ENCODE measurements around the gene KIF25.
A peak's percentile ranks its signal among the peaks of the same experiment; 100 is the strongest.

KIF25 gene

DNA sequence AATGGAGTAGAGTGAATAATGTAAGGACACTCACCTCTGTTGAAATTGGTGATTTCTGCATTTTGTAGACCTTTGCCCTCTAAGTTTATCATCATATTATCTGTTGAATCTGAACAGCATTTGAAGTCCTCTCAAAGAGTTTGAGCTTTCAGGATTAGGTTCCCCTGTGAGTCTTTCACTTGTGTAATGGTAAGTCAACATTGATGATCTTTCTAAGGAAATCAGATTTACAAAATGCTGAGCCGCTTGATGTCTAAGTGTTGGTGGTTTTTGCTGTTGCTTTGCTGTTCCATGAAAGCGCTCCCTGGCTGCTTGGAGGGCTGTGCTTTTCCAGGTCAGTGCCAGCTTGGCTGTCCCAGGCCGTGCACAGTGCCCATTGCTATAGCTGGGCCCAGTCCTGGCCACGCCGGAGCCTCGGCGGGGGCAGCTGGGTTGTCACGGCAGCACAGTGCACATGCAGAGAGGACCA is 33.8 kb upstream of the KIF25 start:
- TF ChIP-seq, protein P1, sequence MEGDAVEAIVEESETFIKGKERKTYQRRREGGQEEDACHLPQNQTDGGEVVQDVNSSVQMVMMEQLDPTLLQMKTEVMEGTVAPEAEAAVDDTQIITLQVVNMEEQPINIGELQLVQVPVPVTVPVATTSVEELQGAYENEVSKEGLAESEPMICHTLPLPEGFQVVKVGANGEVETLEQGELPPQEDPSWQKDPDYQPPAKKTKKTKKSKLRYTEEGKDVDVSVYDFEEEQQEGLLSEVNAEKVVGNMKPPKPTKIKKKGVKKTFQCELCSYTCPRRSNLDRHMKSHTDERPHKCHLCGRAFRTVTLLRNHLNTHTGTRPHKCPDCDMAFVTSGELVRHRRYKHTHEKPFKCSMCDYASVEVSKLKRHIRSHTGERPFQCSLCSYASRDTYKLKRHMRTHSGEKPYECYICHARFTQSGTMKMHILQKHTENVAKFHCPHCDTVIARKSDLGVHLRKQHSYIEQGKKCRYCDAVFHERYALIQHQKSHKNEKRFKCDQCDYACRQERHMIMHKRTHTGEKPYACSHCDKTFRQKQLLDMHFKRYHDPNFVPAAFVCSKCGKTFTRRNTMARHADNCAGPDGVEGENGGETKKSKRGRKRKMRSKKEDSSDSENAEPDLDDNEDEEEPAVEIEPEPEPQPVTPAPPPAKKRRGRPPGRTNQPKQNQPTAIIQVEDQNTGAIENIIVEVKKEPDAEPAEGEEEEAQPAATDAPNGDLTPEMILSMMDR (IDR thresholded peaks at IDR 0.05; ENCODE audit: insufficient read depth, low read depth, low read length, missing control alignments): no peak
- H3K4me3 ChIP-seq (ENCODE audit: low read depth, low read length): no peak overlapping the region
- no peak for DNase-seq (ENCODE audit: low read depth)

DNA sequence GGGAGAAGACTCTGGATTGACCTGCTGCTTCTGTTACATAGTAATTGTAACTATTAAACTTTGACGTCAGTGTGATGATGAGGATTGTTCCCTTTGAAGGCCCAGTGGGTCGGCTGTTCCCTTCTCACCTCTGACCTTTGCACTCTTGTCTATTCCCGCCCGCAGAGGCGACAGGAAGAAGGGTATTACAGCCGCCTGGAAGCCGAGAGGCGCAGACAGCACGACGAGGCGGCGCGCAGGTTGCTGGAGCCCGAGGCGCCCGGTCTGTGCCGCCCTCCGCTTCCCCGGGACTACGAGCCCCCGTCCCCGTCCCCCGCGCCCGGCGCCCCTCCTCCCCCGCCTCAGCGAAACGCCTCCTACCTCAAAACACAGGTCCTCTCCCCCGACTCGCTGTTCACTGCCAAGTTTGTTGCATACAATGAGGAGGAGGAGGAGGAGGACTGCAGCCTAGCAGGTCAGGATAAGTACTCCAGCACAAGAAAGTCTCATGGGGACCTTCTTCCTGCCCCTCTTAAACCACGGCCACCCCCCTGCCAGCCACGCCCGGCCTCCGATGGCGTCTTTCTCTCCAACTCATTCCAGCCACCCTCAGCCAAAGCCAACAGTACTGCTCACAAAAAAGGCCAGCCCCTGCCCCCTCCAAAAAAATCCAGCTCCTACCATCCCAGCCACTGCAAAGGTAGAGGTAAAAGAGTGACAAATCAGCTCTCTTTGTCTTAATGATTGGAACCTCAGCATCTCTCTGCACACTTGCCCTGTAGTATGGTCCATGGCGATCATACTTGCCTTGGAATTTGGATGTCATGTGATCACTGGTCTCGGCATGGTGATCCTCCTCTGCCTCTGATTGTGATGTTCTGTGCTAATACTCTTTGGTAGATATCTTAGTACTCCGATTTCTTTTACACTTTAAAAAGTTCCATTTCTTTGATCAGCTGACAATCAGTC is 31.6 kb upstream of the KIF25 start:
- no peak overlapping the region for H3K4me3 ChIP-seq (ENCODE audit: low read depth, low read length)
- TF ChIP-seq, protein P1 (IDR thresholded peaks at IDR 0.05; ENCODE audit: insufficient read depth, low read depth, low read length, missing control alignments): no peak
- no peak for DNase-seq (ENCODE audit: low read depth)

DNA sequence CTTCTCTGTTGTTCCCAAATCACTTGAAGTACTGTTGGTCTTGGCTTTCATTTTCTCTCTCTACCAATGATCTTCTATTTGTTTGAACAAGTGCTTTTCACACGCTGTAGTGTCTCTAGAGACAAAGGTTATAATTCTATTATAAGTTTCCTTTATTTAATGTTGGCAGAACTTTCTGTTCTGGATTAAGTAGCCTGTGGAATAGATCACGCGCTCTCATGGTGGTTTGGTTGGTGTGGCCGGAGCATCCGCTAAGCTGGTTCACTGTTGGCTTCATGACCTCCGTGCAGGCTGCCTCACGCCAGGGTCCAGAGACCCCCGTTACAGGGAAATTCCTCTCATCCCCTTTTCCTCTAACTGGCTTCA is 30.9 kb upstream of the KIF25 start:
- H3K4me3 ChIP-seq (ENCODE audit: low read depth, low read length): no peak overlapping the region
- TF ChIP-seq, protein P1 (IDR thresholded peaks at IDR 0.05; ENCODE audit: insufficient read depth, low read depth, low read length, missing control alignments): no peak
- no peak for DNase-seq (ENCODE audit: low read depth)

DNA sequence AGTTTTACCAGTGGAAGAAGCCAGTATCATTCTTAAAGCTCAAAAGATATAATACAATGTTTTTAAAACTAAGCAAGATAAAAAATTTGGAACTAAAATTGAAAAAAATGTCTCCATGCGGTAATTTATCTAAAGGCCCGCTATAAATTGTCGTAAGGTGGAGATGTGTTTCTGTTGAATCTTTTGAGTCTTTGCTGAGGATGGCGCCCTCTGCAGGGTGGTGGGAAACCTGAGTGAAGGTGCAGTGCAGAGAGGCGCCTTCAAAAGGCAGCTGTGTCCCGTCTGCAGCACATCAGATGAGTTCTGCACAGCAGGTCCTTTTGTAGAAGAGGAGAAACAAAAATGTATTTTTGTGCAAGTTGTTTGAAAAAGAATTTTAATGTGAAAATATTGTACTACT is 29.4 kb upstream of the KIF25 start:
- H3K4me3 ChIP-seq (ENCODE audit: low read depth, low read length): no peak overlapping the region
- TF ChIP-seq, protein P1 (IDR thresholded peaks at IDR 0.05; ENCODE audit: insufficient read depth, low read depth, low read length, missing control alignments): peak; percentile 25
- no peak for DNase-seq (ENCODE audit: low read depth)

DNA sequence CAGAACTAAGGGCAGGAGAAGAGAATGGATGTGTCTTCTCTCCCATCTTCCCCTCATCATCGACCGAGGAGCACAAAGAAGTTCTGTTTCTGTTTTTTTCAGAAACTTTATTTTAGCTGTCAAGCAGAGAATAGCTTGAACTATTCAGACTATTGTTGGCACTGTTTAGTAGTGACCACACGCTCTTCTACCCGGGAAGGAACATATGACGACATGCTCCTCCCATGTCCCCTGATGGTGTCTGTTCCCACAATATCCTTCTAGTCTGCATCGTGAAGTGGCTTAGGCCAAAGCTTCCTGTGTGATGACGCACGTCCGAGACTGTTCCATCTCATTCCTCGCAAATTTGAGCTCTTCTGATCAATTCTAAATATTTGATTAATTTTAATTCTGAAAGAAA is 27.2 kb upstream of the KIF25 start:
- DNase-seq (ENCODE audit: low read depth): no peak
- TF ChIP-seq, protein P1 (IDR thresholded peaks at IDR 0.05; ENCODE audit: insufficient read depth, low read depth, low read length, missing control alignments): no peak

DNA sequence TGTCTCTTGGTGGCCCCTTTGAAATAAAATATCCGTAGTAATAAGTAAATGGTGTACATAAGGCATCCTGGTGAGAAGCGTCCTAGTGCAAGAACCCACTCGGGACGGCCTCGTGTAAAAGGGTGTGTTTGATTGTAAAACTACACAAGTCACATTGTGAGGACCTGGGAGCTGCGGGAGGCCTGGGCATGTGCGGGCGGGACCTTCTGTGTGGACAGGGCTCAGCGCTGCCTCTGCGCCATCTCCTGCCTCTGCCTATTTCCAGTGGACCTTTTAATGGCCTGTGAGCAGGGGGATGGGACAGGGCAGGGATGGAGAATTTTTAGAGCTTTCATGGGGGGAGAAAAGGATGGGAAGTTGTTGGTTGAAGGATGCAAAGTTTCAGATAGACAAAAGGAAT is 25.3 kb upstream of the KIF25 start:
- TF ChIP-seq, protein P1 (IDR thresholded peaks at IDR 0.05; ENCODE audit: insufficient read depth, low read depth, low read length, missing control alignments): no peak
- no peak for DNase-seq (ENCODE audit: low read depth)

More for the DNA sequence above, 27.2 kb upstream of the KIF25 start:
- no peak overlapping the region for H3K4me3 ChIP-seq (ENCODE audit: low read depth, low read length)

More for the DNA sequence above, 25.3 kb upstream of the KIF25 start:
- H3K4me3 ChIP-seq (ENCODE audit: low read depth, low read length): no peak overlapping the region

Data from GM12865 (cell line).